Erythroblast (primary cell): ENCODE results near the gene HLA-DOA.

Experiments used
- DNase-seq, 2 experiments: peaks; one replicate each; lab custom pipeline; 2025; lab: John Stamatoyannopoulos, UW
- GATA1 ChIP-seq: IDR thresholded peaks from 2 replicates; pipeline ENCODE4 v1.6.1; 2011; ENCODE audit warnings: low read depth, mild to moderate bottlenecking, control low read depth, low read length, moderate library complexity
- POLR2A ChIP-seq: IDR thresholded peaks from 2 replicates; pipeline ENCODE4 v1.6.1; 2011; ENCODE audit warnings: mild to moderate bottlenecking, low read length

Gene HLA-DOA

DNA sequence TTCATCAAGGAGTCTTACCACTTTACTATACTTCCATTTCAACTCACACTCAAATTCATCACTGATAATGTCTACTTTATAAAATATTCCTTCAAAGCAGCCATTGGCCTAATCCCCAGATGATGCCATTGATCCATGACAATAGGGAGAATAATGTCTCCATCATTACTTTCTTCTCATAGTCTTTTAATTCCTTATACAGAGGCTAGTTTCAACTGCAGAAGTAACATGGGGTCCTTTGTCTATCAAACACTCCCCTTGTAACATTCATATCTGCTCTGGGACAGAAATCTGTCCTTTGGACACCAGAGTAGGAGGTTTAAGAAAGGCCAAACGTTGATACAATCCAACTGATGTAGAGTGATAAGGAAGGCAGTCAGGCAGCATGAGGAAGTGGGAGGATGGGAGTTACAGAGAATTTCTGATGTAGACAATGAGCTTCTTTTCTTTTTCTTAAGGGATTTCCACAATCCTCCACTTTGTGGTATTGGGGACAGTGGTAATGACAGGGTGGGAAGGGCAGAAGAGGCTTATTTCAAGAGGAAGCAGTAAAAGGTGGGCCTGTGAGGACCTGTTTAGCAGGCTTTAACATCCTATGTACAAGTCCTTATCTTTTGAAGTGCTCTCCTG is 18.9 kb upstream of the HLA-DOA start:
- no peak for DNase-seq
- TF ChIP-seq GATA1 (no peak), POLR2A (no peak)

DNA sequence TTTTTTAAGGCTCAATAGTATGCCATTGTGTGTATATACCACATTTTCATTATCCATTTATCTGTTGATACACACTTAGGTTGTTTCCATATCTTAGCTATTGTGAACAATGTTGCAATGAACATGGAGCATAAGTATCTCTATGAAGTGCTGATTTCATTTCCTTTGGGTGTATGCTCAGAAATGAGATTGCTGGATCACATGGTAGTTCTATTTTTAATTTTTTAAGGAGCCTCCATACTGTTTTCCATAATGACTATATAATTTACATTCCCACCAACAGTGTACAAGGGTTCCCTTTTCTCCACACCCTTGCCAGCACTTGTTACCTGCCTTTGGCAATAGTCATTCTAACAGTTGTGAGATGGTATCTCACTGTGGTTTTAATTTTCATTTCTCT is 15.1 kb upstream of the HLA-DOA start:
- DNase-seq: no peak
- TF ChIP-seq POLR2A: no peak
- no peak for TF ChIP-seq GATA1

DNA sequence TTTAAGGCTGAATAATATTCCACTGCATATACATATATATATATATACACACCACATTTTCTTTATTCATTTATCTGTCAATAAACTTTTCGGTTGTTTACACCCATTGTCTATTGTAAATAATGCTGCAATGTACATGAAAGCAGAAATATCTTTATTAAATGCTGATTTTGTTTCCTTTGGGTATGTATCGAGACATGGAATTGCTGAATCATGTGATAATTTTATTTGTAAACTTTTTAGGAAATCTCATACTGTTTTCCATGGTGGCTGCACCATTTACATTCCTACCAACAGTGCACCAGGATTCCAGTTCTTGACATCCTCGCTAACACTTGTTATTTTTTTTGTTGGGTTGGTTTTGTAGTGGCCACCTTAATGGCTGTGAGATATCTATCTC is 14.1 kb upstream of the HLA-DOA start:
- DNase-seq: no peak
- no peak for TF ChIP-seq POLR2A
- TF ChIP-seq GATA1: no peak

DNA sequence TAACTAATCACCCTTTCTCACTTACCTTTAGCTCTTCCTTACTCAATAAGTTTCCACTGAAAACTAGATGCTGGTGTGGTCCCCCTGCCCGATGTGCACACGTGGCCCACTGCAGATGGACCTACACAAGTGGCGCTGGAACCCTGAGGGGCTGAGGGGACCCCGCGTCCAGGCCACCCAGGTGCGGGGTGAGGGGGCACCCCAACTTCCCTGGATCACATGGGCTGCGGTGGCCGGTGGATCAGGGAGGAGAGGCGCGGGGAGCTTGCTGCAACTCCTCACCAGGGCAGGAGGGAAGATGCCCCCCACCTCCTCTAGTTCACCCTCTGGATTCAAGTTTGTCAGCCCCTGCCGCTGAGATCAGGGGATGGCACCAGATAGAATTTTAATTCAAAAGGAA is 12.5 kb upstream of the HLA-DOA start:
- TF ChIP-seq POLR2A (no peak), GATA1 (no peak)
- DNase-seq: no peak

DNA sequence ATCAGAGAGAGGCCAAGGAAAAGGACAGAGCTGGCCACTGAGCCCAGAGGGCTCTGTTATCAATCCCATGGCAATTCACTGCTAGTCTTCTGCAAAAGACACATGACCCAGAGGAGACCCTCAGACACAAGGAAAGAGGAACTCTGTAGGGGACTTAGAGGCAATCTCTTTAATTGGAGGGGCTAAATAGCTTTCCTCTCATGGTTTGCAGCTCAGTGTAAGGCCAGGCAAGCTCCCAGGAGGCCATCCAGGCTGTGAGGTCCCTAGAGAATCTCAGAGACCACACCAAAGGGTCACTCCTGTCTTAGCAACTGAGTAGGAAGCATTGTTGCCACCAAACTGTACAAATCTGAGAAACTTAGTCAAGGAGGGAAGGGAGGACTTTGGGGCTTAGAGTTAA is 10.0 kb upstream of the HLA-DOA start:
- TF ChIP-seq POLR2A: no peak
- no peak for TF ChIP-seq GATA1
- DNase-seq: no peak

DNA sequence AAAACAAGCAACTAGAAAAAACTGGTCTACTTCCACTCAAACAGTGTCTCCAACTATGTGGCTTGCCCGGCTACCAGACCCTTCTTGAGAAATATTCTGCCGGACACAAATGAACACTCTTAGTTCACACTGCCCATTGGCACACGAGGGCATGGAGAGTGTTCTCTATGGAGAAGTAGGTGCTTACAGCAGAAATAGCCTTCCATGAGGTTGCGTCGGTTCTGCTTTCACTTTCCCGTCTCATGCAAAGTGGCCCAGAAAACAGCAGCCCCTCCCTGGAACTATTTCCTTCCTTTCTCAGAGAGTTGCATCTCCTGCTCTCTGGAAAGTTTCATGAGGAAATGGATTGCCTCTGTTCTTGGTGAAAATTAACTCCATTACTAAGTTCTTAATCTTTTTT is 9.5 kb upstream of the HLA-DOA start:
- peak in 1 of 2 experiments; percentile 17 for DNase-seq
- no peak for TF ChIP-seq POLR2A
- TF ChIP-seq GATA1: no peak

DNA sequence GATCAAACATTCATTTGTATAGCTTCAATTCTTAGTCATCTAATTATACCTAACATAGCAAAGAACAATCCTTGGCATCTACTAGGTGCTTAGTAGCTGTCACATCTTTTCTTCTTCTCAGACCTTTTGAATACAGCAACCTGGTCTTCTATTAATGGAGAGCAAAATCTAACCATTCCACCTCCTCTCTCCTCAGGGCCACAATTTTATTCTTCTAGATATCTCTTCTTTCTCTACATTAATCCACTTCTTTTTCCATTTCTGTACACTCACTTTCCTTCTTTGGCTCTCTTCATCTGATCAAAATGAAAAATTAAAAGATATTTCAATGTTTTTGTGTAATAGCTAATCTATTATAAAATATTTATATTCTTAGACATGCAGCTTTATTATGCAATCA is 9.0 kb upstream of the HLA-DOA start:
- DNase-seq: no peak
- TF ChIP-seq GATA1 (no peak), POLR2A (no peak)

DNA sequence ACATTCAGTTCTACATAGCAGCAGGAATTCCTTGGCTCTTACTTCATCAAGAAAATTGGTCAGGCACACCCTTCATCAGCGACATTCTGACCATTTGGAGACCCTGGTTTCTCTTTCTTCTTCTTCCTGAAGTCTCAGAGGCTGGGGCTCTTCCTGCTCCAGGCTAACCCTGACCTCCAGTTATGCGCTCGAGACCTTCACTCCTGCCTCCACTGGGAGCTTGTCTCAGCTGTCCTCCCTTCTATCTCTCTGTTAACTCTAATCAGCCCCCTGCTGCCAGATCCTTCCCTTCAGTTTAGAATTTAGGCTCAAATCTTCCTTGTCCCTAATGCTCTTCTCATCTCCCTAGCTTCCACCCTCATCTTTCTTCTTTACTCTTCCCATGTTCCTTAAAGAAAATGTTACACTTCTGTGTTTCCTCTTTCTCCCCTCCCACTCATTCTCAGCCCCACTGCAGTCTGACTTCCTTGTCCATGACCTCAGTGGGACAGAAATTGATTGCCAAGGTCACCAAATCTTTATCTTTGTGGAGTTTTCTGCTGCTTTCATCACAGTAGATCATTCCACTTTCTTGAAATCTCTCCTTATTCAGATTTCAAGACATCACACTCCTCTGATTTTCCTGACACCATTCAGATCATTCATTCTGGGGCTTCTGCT is 8.4 kb upstream of the HLA-DOA start:
- TF ChIP-seq GATA1: no peak
- TF ChIP-seq POLR2A: no peak
- no peak for DNase-seq

DNA sequence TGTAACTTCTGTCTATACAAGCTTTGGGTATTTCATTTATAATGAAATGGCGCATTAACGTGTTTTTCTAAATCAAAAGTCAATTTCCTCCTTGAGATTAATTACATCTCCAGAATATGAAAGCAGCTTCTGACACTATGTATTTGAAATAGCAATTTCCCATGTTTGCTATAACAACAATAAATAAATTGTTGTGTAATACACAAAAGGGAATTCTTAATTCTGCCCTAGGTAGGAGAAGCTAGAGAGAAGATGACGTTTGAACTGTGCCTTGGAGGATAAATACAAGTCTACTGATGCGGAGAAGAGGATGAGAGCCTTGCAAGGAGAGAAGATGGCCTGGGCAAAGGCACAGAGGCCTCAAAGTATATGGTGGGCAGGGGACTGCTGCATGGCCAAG is 7.6 kb upstream of the HLA-DOA start:
- TF ChIP-seq POLR2A: no peak
- TF ChIP-seq GATA1: no peak
- DNase-seq: no peak

DNA sequence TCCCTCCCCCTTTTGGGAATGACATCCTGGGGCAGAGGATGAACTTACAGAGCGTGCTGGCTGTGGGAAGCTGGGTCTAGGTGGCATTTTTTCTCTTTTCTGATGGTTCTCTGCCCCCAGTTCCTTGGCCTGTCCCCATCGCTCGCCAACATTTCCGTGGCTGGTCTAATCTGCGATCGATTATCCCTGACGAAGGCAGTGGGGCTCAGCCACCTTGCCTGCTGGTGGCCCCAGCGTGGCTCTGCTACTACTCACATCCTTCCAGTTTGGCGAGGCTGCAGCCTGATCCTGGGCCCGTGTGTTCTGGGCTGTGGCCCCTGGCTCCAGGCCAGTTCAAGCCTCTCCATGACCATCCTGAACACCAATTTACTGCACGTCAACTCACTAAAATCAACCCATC is 6.4 kb upstream of the HLA-DOA start:
- no peak for DNase-seq
- no peak for TF ChIP-seq GATA1
- TF ChIP-seq POLR2A: no peak

DNA sequence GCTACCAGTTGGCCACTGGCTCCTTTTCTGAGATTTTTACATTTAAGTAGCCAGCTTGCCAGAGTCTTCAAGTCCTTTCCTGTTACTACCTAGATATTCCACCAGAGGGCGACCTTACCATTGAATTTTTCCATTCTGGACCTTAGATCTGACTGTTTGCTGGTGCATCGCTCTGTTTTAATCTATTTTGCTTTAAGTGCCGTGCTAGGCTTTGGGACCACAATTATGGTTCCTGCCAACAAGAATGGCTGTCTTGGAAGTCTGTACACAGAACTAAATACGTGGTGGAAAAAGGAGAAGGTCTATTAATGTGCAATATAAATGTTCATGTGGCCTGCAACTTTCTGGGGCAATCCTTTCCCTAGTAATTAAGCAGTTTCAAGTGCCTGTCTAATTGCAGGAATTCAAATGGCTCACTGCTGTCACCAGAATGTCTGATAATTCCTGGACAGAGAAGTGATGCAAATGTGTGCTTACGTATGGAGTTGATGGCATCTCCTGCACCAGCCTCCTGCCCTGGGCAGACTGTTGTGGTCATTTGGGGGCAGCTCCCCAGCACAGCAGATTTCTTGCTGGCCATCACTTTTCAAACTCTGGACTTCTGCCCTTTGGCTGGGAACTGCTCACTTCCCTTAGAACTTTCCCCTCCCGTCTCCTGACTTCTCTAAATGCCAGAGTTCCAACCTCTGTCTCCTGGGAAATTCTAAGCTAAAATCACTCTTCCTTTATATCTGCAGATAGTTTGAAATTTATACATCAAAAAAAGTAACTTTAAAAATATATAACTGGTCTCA is 5.6 kb upstream of the HLA-DOA start:
- peak; percentile 75 to 84 for DNase-seq
- no peak for TF ChIP-seq POLR2A
- no peak for TF ChIP-seq GATA1

DNA sequence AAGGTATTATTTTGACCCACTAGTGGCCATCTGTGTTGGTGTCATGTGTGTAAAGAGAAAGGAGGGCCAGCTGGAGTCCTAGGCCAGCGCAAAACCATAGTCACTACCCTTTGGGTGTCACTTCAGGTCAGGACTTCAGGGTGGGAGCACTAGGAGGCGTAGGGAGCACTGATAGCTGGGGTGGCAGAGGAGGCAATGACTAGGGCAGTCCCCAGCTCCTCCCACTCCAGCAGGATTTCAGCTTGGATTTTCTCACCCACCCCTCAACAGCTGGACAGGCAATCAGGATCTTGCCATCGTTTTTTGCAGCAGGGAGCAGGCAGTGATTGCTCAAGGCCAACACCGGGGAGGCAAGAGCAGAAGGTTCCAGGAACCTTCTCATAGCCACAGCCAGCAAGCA is 4.2 kb upstream of the HLA-DOA start:
- no peak for TF ChIP-seq POLR2A
- no peak for DNase-seq

DNA sequence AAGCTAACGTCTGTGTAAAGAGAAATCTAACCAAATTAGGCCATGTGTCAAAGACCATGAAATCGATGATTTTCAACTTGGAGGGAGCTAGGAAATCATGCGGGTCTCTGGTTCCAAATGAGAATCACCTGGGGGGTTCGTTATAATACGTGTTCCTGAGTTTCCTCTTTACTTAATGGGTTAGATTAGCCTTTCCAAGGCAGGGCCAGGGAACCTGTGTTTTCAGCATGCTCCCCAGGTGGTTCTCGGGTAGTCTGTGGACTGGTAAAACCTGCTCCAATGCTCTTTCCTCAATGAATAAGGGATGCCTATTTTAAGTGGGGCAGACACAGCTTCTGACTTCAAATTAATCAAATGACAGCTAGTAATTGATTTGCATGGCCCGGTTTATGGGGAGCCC is 965 bp upstream of the HLA-DOA start:
- TF ChIP-seq GATA1: no peak
- TF ChIP-seq POLR2A: no peak
- no peak for DNase-seq

DNA sequence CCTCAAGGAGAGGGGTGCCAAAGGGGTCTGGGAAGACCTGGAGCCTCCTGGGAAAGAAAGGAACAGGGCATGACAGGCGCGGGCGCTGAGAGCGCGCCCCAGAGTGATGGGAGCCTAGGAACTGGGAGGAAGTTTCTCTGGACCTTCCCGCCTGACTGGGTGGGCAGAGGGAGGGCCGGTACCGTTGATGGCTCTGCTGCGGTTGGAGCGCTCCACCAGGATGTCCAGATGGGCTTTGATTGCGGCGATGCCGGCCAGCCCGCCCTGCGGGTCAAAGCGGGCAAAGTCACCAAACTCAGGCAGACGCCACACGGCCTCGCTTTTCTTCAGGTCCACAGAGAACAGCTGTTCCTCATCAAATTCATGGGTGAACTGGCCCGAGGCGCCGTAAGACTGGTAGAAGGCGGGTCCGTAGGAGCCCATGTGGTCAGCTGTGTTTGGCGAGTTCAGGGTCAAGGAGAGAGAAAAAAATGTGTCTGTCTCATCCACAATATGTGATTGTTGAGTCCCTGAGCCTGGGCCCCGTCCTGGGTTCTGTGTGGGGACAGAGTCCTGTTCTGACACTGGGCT is 1.5 kb downstream of the HLA-DOA start:
- DNase-seq: no peak
- no peak for TF ChIP-seq POLR2A
- TF ChIP-seq GATA1: no peak
